Esophagus squamous epithelium (tissue), 4 donors: ENCODE measurements around the gene TFAM.

Source experiments
- POLR2A ChIP-seq, 4 donors: fragments of 450-650 bp; IDR thresholded peaks; one replicate each; pipeline ENCODE4 v1.6.1; 2017; ENCODE audit warnings: antibody characterized with exemption in 4 of 4, mild to moderate bottlenecking in 4 of 4, moderate library complexity in 3 of 4
- TF ChIP-seq, protein P1 (sequence below), 6 experiments: fragments of 450-650 bp in 4 of 6; fragments of 200-600 bp in 2 of 6; sonication (generic) in 2 of 6; IDR thresholded peaks; one replicate each; pipeline ENCODE4 v1.5.1; 2016 to 2019; ENCODE audit warnings: antibody characterized with exemption in 6 of 6, mild to moderate bottlenecking in 4 of 6, moderate library complexity in 4 of 6

- TF ChIP-seq POLR2A (IDR thresholded peaks at IDR 0.05) = no peak
- TF ChIP-seq, protein P1, sequence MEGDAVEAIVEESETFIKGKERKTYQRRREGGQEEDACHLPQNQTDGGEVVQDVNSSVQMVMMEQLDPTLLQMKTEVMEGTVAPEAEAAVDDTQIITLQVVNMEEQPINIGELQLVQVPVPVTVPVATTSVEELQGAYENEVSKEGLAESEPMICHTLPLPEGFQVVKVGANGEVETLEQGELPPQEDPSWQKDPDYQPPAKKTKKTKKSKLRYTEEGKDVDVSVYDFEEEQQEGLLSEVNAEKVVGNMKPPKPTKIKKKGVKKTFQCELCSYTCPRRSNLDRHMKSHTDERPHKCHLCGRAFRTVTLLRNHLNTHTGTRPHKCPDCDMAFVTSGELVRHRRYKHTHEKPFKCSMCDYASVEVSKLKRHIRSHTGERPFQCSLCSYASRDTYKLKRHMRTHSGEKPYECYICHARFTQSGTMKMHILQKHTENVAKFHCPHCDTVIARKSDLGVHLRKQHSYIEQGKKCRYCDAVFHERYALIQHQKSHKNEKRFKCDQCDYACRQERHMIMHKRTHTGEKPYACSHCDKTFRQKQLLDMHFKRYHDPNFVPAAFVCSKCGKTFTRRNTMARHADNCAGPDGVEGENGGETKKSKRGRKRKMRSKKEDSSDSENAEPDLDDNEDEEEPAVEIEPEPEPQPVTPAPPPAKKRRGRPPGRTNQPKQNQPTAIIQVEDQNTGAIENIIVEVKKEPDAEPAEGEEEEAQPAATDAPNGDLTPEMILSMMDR (IDR thresholded peaks at IDR 0.05) = no peak
Measured at GRCh38 chr10:58372607-58373441, 12.4 kb upstream of the TFAM start.
